SH-SY5Y (cell line): ENCODE measurements around the gene RAC3.

Source experiments
- GATA2 ChIP-seq: IDR thresholded peaks from 2 replicates; pipeline ENCODE4 v1.6.1; 2011; ENCODE audit warnings: mild to moderate bottlenecking, low read depth, low read length
- GATA3 ChIP-seq: IDR thresholded peaks from 2 replicates; pipeline ENCODE4 v1.6.1; 2011; ENCODE audit warnings: low read depth, mild to moderate bottlenecking, low read length, moderate library complexity

The RAC3 gene

DNA sequence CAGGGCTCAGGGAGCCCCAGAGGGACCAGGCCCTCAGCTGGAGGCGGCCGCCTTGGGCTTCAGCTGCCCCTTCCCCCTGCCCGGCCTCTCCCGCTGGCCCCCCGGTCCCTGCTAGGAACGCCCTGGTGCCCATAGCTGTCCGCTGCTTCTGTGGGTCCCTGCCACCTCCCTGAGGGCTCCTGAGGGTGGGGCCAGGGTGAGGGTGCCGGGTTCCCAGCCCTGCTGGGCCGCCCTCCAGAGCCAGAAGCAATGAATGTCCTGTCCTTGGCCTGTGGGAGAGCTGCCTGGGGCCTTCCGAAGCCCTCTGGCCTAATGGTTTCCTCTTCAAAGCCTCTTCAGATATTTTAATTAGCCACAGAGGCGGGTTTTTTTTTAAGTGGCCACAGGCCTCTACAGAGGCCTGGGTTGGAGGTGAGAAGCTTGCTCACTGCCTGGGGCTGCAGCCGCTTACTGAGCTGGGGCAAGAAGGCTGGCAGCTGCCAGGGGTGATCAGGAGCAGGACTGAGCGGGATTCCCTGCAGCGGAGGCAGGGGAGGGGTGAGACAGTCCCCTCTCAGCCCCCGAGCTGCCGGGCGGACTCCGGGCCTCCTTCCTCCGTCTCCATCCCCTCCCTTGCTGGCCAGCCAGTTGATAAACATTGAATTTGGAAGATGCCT lies 18.7 kb upstream of the RAC3 start:
- TF ChIP-seq GATA3 (no peak), GATA2 (no peak)

DNA sequence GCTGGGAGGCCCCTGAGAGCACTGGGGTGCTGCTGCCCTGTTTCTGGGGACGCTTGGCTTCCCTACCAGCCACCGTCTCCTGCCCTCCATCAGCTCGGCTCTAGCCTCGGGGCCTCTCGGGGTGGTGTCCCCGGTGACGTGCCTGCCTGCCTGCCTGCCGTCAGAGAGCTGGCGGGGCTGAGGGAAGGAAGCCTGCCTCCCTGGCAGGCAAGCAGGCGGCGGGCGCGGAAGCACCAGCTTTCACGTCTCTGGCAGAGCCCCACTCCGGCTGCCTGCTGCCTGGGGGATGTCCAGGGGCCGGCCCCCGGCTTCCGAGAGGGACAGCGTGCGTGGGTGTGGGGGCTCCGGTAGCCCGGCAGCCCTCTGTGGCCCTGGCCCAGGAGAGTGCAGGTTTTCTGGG lies 18.1 kb upstream of the RAC3 start:
- no peak for TF ChIP-seq GATA3
- TF ChIP-seq GATA2, result no peak

DNA sequence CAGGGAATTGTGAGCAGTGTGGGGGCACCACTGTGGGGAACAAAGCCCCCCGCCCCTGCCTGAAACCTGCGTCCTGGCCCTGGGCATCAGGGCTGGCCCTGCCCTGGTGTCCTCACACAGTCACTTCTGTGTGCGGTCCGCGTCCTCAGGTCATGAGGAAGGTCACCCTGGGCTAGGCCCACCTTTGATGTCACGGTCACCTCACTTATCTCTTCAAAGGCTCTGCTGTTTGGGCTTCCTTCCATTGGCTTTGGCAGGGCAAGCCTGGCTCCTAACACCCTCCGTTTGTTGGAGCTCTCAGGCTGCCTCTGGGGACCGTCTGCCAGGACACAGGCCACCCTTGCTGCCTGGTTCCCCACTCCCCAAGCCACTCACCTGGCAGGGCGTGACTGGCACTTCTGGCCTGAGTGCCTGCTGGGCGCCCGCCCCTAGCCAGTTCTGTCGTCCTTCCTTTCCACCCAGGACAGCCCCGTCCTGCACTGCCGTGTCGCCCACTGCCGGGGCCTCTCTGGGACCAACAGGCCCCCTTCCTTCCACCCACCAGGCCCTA lies 17.6 kb upstream of the RAC3 start:
- TF ChIP-seq GATA3 (no peak), GATA2 (no peak)

DNA sequence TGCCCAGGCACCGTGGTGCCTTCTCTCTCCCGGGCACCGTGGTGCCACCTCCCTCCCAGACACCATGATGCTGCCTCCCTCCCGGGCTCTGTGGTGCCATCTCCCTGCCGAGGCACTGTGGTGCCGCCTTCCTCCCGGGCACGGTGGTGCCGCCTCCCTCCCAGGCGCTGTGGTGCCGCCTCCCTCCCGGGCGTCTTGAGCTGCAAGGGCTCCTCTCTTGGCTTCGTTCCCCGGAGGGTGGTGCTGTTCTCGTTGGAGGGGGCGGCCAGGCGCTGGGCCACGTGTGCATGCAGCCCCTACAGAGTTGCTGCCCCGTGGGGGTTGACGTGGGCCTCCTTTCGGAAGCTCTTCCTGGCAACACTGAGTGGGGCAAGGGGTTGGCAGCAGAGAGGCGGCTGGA lies 17.0 kb upstream of the RAC3 start:
- TF ChIP-seq GATA2 (no peak), GATA3 (no peak)

DNA sequence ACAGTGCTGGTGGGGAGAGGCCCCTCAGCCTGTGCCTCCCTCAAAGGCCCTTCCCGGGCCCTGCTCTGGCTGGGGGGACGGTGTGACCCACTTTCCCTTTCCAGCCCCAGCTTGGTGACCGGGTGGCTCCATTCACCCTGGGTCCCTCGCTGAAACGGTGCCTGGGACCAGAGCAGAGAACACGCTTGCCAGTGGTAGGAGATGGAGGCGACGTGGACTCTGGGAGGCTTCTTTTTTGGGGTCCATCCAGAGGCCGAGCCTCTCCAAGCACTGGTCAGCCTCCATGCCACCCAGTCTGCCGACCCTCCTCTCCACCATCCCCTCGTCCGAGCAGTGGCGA lies 16.5 kb upstream of the RAC3 start:
- no peak for TF ChIP-seq GATA2
- TF ChIP-seq GATA3, result no peak

DNA sequence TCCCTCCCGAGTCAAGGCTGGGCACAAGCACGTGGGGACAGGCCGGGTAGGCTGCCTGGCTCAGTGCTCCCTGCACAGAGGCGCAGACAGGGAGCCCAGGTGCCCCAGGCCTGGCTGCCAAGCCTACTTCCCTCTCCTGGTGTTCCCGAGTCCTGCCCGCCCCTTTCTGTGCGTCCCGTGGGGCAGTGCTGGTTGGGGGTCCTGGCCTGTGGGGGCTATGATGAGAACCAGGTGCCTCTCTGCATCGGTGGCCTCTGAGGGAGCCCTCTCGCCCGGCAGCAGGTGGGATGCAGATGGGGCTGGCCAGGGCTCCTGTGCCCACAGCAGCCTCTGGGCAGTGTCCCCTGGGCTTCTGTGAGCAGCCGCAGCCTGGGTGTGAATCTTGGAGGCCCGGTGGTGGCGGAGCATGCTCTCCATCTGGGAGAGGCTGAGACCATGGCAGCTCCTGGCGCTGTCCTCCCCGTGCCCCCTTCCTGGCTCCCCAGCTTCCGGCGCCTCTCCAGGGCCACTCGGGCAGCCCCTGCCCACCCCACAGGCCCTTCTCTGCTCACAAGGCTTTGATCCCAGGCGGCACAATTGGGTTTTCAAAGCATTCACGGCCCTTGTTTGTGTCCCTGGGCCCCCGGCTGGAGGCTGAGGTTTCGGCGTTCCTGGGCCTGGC lies 16.0 kb upstream of the RAC3 start:
- no peak for TF ChIP-seq GATA3
- TF ChIP-seq GATA2, result no peak

DNA sequence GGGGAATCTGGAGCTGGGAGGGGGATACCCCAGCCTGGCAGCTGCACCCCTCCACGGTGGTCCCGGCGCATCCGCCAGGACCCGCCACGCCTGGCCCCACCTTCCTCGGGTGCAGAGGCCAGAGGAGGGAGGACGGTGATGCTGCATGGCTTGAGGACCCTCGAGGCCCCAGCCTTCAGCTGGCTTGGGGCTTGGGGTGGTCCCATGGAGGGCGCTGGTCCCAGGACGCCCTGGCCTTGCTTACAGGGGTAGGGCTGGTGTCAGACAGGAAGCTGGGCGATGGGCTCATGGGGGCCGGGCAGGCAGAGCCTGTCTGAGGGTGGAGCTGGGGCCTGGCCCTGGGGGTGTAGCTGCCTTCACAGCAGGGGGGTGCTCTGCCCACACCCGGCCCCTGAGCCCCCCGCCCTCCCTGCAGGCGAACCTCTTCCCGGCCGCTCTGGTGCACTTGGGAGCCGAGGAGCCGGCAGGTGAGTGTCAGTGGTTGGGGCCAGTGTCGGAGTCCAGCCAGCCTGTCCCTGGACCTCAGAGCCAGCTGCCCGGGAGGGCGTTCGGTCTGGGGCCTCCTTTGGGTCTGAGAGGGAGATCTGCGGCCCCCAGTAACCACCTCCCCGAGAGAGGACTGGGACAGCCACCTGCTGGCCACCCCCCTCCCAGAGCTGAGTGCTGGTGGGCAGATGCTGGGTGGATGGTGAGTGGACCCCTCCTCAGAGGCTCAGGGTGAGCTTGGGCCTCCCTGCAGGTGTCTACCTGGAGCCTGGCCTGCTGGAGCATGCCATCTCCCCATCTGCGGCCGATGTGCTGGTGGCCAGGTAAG lies 15.2 kb upstream of the RAC3 start:
- TF ChIP-seq GATA2, result no peak
- TF ChIP-seq GATA3, result no peak

DNA sequence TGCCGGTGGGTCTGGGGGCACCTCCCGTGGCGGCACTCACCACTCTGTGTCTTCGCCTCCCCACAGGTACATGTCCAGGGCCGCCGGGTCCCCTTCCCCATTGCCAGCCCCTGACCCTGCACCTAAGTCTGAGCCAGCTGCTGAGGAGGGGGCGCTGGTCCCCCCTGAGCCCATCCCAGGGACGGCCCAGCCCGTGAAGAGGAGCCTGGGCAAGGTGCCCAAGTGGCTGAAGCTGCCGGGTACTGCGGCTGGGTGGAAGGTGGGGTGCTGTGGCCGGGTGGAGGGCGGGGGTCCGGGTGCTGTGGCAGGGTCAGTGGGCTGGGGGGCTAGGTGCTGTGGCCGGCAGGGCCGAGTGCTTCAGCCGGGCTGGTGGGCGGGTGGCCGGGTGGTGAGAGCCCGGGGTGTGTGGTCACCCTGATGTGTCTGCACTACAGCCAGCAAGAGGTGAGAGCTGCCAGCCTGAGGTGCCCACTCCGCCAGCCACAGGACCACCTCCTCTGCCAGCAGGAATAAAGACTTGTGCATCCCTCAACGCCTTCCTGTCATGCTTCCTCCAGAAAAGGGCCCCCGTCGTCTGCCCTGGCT lies 14.5 kb upstream of the RAC3 start:
- TF ChIP-seq GATA3 (no peak), GATA2 (no peak)

DNA sequence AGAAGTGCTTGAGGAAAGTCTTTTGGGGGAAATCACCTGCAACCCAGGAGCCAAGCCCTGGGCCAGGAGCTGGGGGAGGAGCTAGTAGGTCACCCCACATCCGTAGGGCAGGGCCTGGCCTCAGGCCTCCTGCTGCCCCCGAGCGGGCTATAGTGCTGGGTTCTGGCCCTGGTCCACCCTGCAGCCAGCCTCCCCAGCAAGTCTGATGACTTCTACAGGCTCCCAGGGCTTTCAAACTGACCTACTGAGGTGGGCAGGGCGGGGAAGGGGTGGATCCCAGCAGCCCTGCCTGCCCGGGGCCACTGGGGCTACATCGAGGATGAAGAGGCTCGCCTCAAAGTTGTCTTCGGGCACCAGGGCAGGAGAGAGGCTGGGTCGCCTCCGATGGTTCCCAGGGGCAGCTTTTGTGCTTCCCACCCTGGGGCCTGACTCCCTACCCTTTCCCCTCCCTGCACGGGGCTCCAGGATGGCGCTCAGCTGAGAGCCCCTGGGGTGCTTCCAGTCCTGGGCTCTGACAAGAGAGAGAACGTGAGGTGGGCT lies 13.8 kb upstream of the RAC3 start:
- TF ChIP-seq GATA2, result no peak
- no peak for TF ChIP-seq GATA3

DNA sequence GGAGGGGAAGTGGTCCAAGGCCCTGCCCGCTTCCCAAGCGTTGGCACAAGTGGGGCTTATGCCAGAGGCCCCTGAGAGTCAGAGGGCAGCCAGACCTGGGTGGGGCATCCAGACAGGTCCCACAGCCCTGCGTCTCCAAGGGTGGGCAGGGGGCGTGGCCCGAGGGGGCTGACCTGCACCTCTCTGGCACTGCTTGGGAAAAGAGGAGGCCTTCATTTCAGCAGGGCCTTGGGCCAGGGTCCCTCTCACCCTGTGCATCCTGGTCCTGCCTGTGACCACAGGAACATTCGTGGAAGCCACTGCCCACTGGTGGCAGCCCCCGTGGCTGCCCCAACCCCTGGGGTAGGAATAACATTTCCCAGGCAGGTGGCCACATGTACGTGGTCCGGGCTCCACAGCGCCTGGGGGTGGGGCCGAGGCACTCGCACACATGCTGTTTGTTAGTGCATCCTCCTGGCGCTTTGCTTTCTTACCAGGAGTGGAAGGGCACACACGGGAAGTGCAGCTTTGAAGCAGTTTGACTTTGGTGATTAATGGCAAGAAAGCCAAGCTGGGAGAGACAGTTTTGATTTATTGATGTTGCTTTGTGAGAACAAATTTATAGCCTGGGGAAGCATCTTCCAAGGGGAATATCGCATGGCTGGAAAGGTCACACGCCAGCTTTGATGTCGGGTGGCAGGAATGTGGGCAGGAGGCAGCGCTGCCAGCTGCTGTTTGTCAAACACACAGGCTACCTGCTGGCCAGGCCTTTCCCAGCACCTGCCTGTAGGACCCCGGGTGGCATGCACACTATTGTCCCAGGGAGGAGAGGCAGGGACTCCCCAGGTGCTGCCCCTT lies 13.1 kb upstream of the RAC3 start:
- TF ChIP-seq GATA2 (no peak), GATA3 (no peak)

DNA sequence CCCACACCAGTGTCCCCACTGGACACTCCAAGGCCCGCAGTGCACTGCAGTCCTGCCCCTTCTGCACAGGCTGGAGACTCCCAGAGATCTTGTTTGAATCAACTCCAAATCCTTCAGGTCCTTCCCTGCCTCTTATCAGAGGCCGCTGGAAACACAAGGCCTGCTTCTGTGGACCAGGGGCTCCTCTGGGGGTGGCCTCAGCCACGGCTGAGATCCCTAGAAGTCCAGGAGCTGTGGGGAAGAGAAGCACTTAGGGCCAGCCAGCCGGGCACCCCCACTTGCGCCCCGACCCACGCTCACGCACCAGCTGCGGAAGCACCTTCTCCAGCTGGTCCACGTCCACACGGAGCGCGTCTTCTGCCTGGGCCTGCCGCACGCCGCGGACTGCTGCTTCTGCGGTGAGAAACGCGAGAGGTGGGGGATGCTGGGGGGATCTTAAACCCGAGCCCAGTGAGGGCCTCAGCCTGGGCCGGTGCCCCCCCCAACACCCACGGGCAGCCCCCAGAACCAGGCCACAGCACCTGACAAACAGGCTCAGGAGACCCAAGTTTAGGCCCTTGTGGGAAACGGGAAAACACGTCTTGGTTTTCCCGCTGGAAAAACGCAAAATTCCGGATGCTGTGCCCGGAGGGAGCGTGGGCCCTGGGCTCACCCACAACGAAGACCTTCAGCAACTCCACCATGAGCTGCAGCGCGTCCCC lies 12.3 kb upstream of the RAC3 start:
- TF ChIP-seq GATA2 (no peak), GATA3 (no peak)

DNA sequence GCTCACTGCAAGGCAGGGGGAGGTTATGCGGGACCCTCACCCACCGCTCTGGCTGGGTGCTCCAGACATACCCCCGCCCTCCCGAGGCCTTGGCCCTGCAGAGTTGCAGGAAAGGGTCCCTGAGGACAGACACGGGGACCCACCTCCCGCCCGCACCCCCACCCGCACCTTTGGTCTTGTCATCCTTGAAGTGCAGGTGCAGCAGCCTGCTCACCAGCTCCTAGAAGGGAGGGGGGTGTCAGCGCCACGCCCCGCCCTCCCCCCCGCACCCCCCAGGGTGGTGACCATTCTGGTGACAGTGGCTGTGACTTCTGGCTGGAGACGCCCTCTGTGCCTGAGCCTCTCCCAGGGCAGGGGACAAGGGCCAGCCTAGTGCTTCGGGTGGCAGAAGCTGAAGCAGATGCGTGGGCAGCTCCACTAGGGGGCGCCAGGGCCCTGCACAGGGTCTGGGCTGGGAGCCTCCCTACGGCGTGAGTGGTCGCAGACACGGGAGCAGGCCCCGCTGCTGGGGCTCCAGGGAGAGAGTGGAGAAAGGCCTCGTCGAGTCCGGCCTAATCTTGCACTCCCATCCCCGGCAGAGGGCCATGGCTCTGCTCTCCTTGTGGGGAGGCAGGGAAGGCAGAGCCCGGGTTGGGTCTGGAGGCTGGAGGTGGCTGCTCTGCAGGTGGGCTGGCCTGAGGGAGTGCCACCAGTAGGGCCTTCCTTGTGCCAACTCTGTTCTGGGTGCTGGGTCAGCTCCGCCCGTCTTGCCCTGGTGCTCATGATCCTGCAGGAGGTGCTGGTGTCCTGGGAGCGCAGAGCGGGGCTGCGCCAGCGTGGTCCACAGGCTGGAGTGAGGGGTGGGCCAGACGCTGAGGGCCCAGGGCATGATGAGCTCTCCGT lies 11.5 kb upstream of the RAC3 start:
- no peak for TF ChIP-seq GATA2
- no peak for TF ChIP-seq GATA3

DNA sequence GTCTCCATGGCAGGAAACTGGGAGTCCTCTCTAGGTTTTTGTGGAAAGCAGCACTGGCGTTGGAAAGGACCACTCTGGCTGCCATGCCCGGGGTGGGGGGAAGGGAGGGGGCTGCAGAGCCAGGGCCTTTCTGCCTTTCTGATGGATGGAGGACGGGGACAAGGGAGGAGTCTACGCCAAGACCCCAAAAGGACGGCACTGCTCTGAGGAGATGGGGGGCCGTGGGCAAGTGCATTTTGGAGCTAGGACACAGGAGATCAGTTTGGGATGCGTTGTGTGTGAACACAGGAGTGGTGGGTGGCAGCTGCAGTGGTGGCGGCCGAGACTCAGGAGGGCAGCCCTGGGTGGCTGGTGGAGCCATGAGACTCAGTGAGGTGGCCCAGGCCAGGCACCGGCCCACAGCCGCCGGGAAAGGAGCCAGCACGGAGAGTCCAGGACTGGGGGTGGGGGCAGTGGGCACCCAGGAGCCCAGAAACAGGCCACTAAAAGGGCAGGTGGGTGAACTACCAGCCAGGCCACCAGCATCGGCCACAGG lies 10.8 kb upstream of the RAC3 start:
- TF ChIP-seq GATA3 (no peak), GATA2 (no peak)
